OCI-LY3 (cell line): Measurements from ENCODE around the gene ACY1.

Source experiments
- CTCF ChIP-seq: fragments of 200-600, 300-600 bp; sonication (generic); IDR thresholded peaks from 2 replicates; pipeline ENCODE4 v1.5.1; 2014; ENCODE audit warnings: antibody characterized with exemption, low read length, low read depth
- EZH2phosphoT487 ChIP-seq: fragments of 200-600 bp; shearing (Covaris generic); IDR thresholded peaks from 2 replicates; pipeline ENCODE4 v1.6.1; 2018; ENCODE audit warnings: antibody characterized with exemption, mixed run types, low read depth

- no peak for TF ChIP-seq CTCF
- no peak for TF ChIP-seq EZH2phosphoT487
Observed at GRCh38 chr3:51966486-51966885, 16.8 kb upstream of the ACY1 start.
